ENCODE data around the gene TLL2. TPM values are rescaled to one million over a fixed set of nuclear protein-coding genes. Genes with fewer than 3 reads are reported as not detected.

Gene TLL2
- total RNA-seq, 1 donor from 2014 or later, result 0.13 TPM

- DNase-seq (ENCODE audit: low read depth, low spot score), result no peak
Measured at GRCh38 chr10:96360331-96360730, 153.4 kb downstream of the TLL2 start.

GRCh38 chr10:96359616-96360015 lies 154.1 kb downstream of the TLL2 start:
- DNase-seq (ENCODE audit: low read depth, low spot score), result no peak

GRCh38 chr10:96358851-96359540 lies 154.7 kb downstream of the TLL2 start, which contains the start of gene OPALIN:
Gene OPALIN, minus strand, starts transcription at chr10:96359002. Its CDS starts 106 bp downstream, at chr10:96358896.
- DNase-seq (ENCODE audit: low read depth, low spot score), result no peak

- no peak for DNase-seq (ENCODE audit: low read depth, low spot score)
Measured at GRCh38 chr10:96357038-96357620, 156.6 kb downstream of the TLL2 start.

GRCh38 chr10:96352582-96352981 lies 161.1 kb downstream of the TLL2 start:
- DNase-seq (ENCODE audit: low read depth, low spot score), result no peak

GRCh38 chr10:96352027-96352426 lies 161.7 kb downstream of the TLL2 start:
- DNase-seq (ENCODE audit: low read depth, low spot score), result no peak

GRCh38 chr10:96346295-96346694 lies 167.4 kb downstream of the TLL2 start:
- no peak for DNase-seq (ENCODE audit: low read depth, low spot score)

DNA sequence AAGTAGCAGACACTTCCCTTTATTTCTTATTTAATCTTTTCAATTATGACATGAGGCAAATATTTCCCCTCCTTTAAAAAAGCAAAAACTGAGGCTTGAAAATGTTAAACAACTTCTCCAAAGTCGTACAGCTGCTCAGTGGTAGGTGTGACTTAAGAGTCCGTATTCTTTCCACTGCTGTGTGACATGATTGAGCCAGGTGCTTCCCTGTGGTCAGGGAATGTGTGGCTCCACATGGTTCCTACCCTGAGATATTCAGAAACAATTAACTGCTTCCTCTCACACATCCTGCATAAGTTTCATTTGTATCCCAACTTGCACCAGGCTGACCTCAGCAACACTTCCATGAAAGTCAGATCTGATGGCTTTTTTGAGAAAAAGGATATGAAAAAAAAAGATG lies 168.5 kb downstream of the TLL2 start:
- no peak for DNase-seq (ENCODE audit: low read depth, low spot score)

GRCh38 chr10:96344178-96344577 lies 169.5 kb downstream of the TLL2 start:
- DNase-seq (ENCODE audit: low read depth, low spot score), result no peak

DNA sequence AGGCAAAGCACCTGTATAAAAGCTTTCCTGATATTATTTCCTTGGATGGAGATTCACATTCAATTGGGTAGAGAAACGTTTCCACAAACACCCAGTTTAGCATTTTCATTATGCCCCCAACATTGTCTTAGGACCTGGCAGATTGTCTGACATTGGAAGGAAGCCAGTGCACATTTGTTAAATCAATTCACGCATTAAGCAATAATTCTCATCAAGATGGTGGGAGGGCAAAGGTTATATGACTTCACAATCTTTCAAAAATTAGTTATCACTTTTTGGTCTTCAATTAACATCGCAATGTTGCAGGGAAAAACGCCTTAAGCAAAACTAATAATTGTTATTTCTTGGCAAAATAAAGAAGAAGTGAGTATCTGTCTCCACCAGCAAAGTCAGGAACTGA lies 171.3 kb downstream of the TLL2 start:
- DNase-seq (ENCODE audit: low read depth, low spot score), result no peak

DNA sequence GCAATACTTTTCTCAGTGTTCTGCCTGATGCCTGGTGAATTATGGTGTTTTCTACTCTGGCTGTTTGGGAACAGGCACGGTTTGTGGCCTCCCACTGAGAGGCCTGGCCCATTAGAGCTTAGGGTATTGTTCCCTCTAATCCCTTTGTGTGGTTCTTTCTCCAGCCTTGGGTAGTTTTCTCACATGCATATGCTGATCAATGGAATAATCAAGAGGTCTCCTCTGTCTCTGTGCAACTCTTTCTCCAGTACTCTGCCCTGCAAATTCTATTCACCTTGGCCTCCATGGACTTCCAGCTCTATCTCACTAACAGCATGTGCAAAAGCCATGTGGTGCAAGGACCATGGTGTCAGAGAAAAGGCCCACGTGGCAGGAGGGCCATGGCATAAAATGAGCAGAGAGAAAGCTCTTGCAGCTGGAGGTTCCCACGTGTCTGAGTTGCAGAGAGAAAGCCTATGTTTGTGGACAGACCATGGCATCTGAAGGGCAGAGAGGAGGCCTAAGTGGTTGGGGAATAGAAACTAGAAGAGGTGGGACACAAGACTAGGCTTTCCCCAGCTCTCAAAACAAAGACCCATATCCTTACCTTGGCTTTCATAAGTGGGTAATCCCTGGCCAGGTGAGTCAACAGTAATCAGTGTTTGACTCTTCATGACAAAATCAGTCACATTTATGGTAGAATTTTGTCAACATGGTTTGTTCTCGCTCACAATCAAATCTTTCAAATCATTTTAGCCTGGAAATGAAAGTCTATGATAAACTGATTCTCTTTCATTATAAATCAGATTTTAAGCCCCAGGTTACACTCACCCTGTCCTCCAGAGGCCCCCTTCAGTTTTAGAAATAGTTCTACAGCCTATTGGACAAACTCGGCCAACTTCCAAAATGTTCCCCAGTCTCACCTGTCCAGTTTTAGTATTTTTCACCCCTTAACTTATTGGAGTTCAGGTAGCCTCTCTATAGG lies 172.2 kb downstream of the TLL2 start:
- no peak for DNase-seq (ENCODE audit: low read depth, low spot score)

DNA sequence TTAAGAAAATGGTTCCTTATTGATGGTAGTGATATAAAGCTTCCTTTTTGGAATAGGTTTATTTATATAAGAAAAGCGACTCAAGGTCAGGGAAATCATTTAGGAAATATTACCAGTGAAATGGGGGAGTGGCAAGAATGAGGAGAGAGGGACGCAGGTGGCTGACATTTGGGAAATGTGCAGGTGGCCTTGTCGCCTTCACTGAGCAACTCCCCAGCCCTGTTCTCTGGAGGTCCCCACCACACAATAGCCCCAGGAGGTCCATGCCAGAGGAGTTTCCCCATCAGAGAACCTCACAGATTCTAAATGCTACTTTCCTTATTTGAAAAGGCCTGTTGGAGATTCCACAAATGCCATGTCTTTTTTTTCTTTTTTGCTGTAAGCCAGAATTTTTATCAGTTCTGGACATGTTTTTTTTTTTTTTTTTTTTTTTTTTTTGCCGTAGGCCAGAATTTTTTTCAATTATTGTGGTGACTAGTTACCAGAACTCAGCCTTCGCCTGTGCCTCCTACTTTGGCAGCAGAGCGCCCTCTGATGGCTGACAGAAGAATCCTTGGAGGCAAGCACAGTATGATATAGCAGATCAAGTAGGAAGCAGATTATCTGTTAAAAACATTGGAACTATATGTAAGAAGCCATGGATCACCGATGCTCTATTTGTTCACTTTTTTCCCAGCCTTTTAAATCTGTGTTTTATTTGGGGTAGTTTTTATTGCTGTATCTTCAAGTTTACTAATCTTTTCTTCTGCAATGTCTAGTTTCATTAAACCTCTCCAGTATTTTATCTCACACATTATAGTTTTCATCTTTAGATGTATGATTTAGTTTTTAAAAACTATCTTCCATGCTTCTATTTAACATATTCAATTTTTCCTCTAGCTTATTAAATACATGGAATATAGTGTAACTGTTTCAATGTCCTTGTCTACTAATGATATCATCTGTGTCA lies 173.5 kb downstream of the TLL2 start:
- DNase-seq (ENCODE audit: low read depth, low spot score), result peak; percentile 44

GRCh38 chr10:96339383-96339782 lies 174.3 kb downstream of the TLL2 start:
- DNase-seq (ENCODE audit: low read depth, low spot score), result no peak

GRCh38 chr10:96338279-96338925 lies 175.3 kb downstream of the TLL2 start:
- no peak for DNase-seq (ENCODE audit: low read depth, low spot score)

- DNase-seq (ENCODE audit: low read depth, low spot score), result no peak
Measured at GRCh38 chr10:96337106-96337505, 176.6 kb downstream of the TLL2 start.

- DNase-seq (ENCODE audit: low read depth, low spot score), result no peak
Measured at GRCh38 chr10:96334616-96335526, 178.9 kb downstream of the TLL2 start.

DNA sequence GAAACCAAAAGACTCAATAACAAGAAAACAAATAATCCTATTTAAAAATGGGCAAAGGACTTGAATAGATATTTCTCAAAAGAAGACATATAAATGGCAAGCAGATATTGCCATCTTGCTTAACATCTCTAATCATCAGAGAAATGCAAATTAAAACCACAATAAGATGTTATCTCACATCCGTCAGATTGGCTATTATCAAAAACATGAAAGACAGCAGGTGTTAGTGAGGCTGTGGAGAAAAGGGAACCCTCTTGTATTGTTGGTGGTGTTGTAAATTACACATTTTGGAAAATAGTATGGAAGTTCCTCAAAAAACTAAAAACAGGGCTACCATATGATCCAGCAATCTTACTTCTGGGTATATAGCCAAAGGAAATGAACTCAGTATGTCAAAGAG lies 180.6 kb downstream of the TLL2 start:
- DNase-seq (ENCODE audit: low read depth, low spot score), result no peak

DNA sequence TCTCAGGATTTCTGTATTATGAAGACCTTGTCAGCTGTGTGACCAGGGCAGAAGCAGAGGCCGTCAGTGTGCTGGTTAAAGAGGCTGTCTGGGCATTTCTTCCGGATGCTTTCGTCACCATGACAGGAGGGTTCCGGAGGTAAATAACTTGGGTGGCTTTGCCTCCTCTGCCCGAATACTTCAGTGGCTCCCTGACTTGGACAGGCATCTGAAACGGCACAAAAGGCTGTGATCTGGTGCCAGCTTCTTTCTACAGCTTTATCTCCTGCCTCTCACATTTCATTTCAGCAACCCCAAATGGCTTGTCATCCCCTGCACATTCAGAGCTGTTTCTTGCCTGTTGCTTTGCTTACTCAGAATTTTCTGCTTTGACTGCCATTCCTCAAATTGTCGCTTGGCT lies 186.3 kb downstream of the TLL2 start:
- no peak for DNase-seq (ENCODE audit: low read depth, low spot score)

DNA sequence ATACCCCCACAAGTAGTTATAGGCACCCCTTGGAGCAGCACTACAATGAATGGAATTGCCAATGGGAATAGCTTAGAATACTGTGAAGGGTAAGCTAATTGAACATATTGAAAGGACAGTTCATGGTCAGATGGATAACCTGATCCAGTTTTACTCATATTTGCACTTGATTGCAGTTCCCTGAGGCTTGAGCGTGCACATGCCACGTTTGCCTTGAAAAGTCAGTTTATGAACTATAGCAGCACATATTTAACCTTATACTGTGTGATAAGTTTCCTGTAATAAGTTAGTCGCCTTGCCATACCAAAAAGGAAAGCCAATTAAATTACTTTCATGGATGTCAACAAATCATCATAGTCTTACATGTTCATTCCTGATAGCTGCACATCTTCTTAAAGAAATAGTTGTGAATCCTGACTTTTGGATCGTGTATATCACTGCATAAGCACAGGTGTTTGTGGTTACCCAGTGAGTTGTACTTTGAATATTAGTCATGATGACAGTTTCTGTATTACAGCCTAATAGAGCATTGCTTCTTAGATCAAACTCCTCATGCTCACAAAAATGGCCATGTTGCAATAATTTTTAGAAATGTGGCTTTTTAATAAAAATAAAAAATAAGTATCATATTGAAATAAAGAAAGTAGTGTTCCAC lies 187.9 kb downstream of the TLL2 start:
- no peak for DNase-seq (ENCODE audit: low read depth, low spot score)
